BE2C (cell line): ENCODE measurements around the gene CBX6.

Source experiments
- DNase-seq: peaks from one replicate; pipeline ENCODE4 v3.0.0-alpha.2; 2020
- H3K27me3 ChIP-seq: fragments of 250-450 bp; sonication (Bioruptor Pico); 2 replicates; pipeline ENCODE4 v1.5.1; 2020; ENCODE audit warnings: mild to moderate bottlenecking
- H3K36me3 ChIP-seq: fragments of 250-450 bp; sonication (Bioruptor Pico); 2 replicates; pipeline ENCODE4 v1.5.1; 2020; ENCODE audit warnings: mild to moderate bottlenecking
- H3K4me1 ChIP-seq: fragments of 250-450 bp; sonication (Bioruptor Pico); 2 replicates; pipeline ENCODE4 v1.5.1; 2020
- H3K4me3 ChIP-seq: 2 replicates; pipeline ENCODE4 v1.5.1; 2011; ENCODE audit warnings: low read depth, low read length
- H3K9me3 ChIP-seq: fragments of 250-450 bp; sonication (Bioruptor Pico); 2 replicates; pipeline ENCODE4 v1.5.1; 2020
- CTCF ChIP-seq: IDR thresholded peaks from 2 replicates; pipeline ENCODE4 v1.5.1; 2012; ENCODE audit warnings: mild to moderate bottlenecking, low read depth, low read length

Gene CBX6

GRCh38 chr22:38864361-38865191 lies 7.4 kb downstream of the CBX6 start:
- Histone ChIP-seq H3K9me3 (no peaks in the 10 kb centered on the region), H3K36me3 (peaks cover 50% of the 10 kb centered on the region), H3K4me3 (no peak overlapping the region), H3K4me1 (peaks cover 52% of the 10 kb centered on the region), H3K27me3 (no peaks in the 10 kb centered on the region)
- DNase-seq, result peak; percentile 54
- TF ChIP-seq CTCF, result no peak

GRCh38 chr22:38863531-38864131 lies 8.4 kb downstream of the CBX6 start:
- Histone ChIP-seq H3K36me3 (peaks cover 42% of the 10 kb centered on the region), H3K9me3 (no peaks in the 10 kb centered on the region), H3K4me1 (peaks cover 44% of the 10 kb centered on the region), H3K27me3 (no peaks in the 10 kb centered on the region), H3K4me3 (no peak overlapping the region)
- no peak for DNase-seq
- no peak for TF ChIP-seq CTCF

GRCh38 chr22:38862375-38863329 lies 9.4 kb downstream of the CBX6 start:
- Histone ChIP-seq H3K36me3 (peaks cover 32% of the 10 kb centered on the region), H3K9me3 (no peaks in the 10 kb centered on the region), H3K4me3 (no peak overlapping the region), H3K27me3 (no peaks in the 10 kb centered on the region), H3K4me1 (peaks cover 35% of the 10 kb centered on the region)
- DNase-seq, result peak; percentile 77
- TF ChIP-seq CTCF, result no peak

DNA sequence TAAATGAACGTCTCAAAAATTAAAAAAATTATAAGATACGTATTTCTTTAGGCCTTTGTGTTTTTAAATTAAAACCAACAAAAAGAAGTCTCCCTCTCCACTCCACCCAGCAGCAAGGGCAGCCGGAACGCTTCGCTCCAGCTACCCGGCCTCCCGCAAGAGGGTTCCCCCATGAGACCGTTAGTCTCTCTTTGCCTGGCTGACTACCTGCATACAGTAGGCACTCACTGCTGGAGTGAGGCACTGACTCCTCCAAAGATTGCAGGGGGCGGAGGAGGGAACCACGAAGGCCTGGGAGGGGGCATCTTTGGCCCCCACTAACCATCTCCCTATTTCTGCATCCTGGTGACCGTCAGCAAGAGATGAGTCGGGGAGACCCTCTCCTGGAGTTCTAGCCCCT lies 10.1 kb downstream of the CBX6 start:
- no peak for TF ChIP-seq CTCF
- Histone ChIP-seq H3K27me3 (no peaks in the 10 kb centered on the region), H3K9me3 (no peaks in the 10 kb centered on the region), H3K36me3 (peaks cover 28% of the 10 kb centered on the region), H3K4me3 (no peak overlapping the region), H3K4me1 (peaks cover 30% of the 10 kb centered on the region)
- DNase-seq, result no peak

GRCh38 chr22:38861170-38861876 lies 10.7 kb downstream of the CBX6 start:
- Histone ChIP-seq H3K4me1 (peaks cover 30% of the 10 kb centered on the region), H3K27me3 (no peaks in the 10 kb centered on the region), H3K4me3 (no peak overlapping the region), H3K9me3 (no peaks in the 10 kb centered on the region), H3K36me3 (peaks cover 23% of the 10 kb centered on the region)
- peak; percentile 24; the same call in 1 of the 2 replicates for TF ChIP-seq CTCF
- DNase-seq, result no peak
